Measurements from ENCODE around the gene DIS3L2. TPM values are rescaled to one million over a fixed set of nuclear protein-coding genes. Genes with fewer than 3 reads are reported as not detected.
"Not testable (repeated sequence)": the region's sequence is repeated elsewhere in the genome, so short reads cannot be mapped to it uniquely, and the experiment has no call there.

DIS3L2 gene
- total RNA-seq, 1 experiment from 2014 or later = 32.6 TPM

- Mint-ChIP-seq H3K27ac (ENCODE audit: low read depth, unreplicated experiment) (no peak overlapping the region), H3K27me3 (ENCODE audit: insufficient read depth, unreplicated experiment) (no peaks in the 10 kb centered on the region), H3K4me3 (ENCODE audit: unreplicated experiment) (no peak overlapping the region), H3K36me3 (ENCODE audit: insufficient read depth, unreplicated experiment) (no peaks in the 10 kb centered on the region), H3K4me1 (ENCODE audit: insufficient read depth, unreplicated experiment) (peaks cover 1% of the 10 kb centered on the region), H3K9me3 (ENCODE audit: unreplicated experiment) (no peaks in the 10 kb centered on the region)
- CTCF ChIA-PET = interaction anchor here (1.0 to 1.6 kb wide), 3 partner anchors 17 to 456 kb away, joined by 3 to 4 read pairs (median 3); no protein-coding TSS in a partner anchor
- no peak for TF ChIP-seq CTCF (IDR thresholded peaks at IDR 0.05; ENCODE audit: unreplicated experiment)
- POLR2A ChIA-PET = interaction anchor here (0.6 kb wide), 1 partner anchor 16 kb away, joined by 3 read pairs; no protein-coding TSS in a partner anchor
- DNase-seq (ENCODE audit: unreplicated experiment) = no peak
- intact Hi-C loops (cut with micrococcal nuclease) = no loop called here
- BruUV-seq (replicated peaks) = no TSS peak
These were observed 348.1 kb downstream of the DIS3L2 start for GRCh38 chr2:232309592-232309991.

DNA sequence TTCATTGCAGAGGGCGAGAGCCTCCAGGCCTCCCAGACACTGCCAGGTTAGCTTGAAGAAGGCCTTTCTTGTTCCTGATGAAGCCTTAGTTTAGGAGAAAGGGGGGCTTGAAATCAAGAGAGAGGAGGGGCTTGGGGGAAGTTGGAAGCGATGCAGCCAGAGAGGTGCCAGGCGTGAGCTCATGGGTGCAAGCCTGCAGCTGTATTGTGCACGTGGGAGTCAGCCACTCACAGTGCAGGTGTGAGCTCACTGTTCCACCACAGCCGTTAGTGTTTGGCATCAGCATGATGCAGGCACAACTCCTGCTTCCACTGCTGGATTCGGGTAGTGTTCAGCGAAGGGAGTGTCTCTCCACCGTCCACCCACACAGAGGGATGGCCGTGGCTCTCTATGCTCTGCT, 348.6 kb downstream of the DIS3L2 start:
- Mint-ChIP-seq H3K4me1 (ENCODE audit: insufficient read depth, unreplicated experiment) (peaks cover 7% of the 10 kb centered on the region), H3K4me3 (ENCODE audit: unreplicated experiment) (no peak overlapping the region), H3K27me3 (ENCODE audit: insufficient read depth, unreplicated experiment) (no peaks in the 10 kb centered on the region), H3K27ac (ENCODE audit: low read depth, unreplicated experiment) (no peak overlapping the region), H3K9me3 (ENCODE audit: unreplicated experiment) (no peaks in the 10 kb centered on the region), H3K36me3 (ENCODE audit: insufficient read depth, unreplicated experiment) (no peaks in the 10 kb centered on the region)
- CTCF ChIA-PET = interaction anchor here (0.6 to 1.6 kb wide), 6 partner anchors 10 to 457 kb away, joined by 3 to 4 read pairs (median 3); no protein-coding TSS in a partner anchor
- no peak for TF ChIP-seq CTCF (IDR thresholded peaks at IDR 0.05; ENCODE audit: unreplicated experiment)
- POLR2A ChIA-PET = no interaction called here
- BruUV-seq (replicated peaks) = no TSS peak
- DNase-seq (ENCODE audit: unreplicated experiment) = no peak
- intact Hi-C loops (cut with micrococcal nuclease) = loop anchor here (10.0 kb wide), 1 partner anchor 165 kb away; no protein-coding TSS in a partner anchor

DNA sequence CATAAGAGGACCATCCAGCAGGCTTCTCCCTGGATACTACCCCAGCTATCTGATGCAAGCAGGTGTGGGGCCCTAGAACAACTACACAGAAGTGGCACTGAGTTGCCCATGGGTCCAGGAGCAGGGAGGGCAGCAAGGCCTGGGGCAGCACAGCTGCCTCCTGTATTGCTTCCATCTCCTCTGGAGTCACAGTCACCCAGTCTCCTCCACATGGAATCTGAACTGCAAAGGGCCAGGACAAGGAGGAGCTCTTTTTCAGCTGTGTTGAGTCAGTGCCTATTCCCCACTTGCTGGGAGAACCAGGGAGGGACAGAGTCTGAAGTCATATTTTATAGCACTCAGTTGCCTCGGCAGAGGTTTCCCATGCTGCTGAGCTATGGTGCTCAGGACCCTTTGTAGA, 349.2 kb downstream of the DIS3L2 start:
- CTCF ChIA-PET = interaction anchor here (0.6 to 1.6 kb wide), 6 partner anchors 9 to 457 kb away, joined by 3 to 4 read pairs (median 3); no protein-coding TSS in a partner anchor
- Mint-ChIP-seq H3K27me3 (ENCODE audit: insufficient read depth, unreplicated experiment) (no peaks in the 10 kb centered on the region), H3K4me3 (ENCODE audit: unreplicated experiment) (no peak overlapping the region), H3K36me3 (ENCODE audit: insufficient read depth, unreplicated experiment) (no peaks in the 10 kb centered on the region), H3K27ac (ENCODE audit: low read depth, unreplicated experiment) (no peak overlapping the region), H3K4me1 (ENCODE audit: insufficient read depth, unreplicated experiment) (peaks cover 12% of the 10 kb centered on the region), H3K9me3 (ENCODE audit: unreplicated experiment) (no peaks in the 10 kb centered on the region)
- BruUV-seq (replicated peaks) = no TSS peak
- intact Hi-C loops (cut with micrococcal nuclease) = loop anchor here (10.0 kb wide), 1 partner anchor 166 kb away; no protein-coding TSS in a partner anchor
- POLR2A ChIA-PET = interaction anchor here (0.6 kb wide), 1 partner anchor 489 kb away, joined by 3 read pairs; no protein-coding TSS in a partner anchor
- DNase-seq (ENCODE audit: unreplicated experiment) = no peak
- no peak for TF ChIP-seq CTCF (IDR thresholded peaks at IDR 0.05; ENCODE audit: unreplicated experiment)

- H3K27me3 Mint-ChIP-seq (ENCODE audit: insufficient read depth, unreplicated experiment); H3K9me3 Mint-ChIP-seq (ENCODE audit: unreplicated experiment); DNase-seq (ENCODE audit: unreplicated experiment); H3K4me3 Mint-ChIP-seq (ENCODE audit: unreplicated experiment); POLR2A ChIA-PET; H3K27ac Mint-ChIP-seq (ENCODE audit: low read depth, unreplicated experiment); BruUV-seq (replicated peaks); H3K36me3 Mint-ChIP-seq (ENCODE audit: insufficient read depth, unreplicated experiment): not testable (repeated sequence)
- peaks cover 20% of the 10 kb centered on the region for H3K4me1 Mint-ChIP-seq (ENCODE audit: insufficient read depth, unreplicated experiment)
- intact Hi-C loops (cut with micrococcal nuclease) = loop anchor here (10.0 kb wide), 1 partner anchor 169 kb away; no protein-coding TSS in a partner anchor
- CTCF ChIA-PET = interaction anchor here (0.7 kb wide), 1 partner anchor 12 kb away, joined by 4 read pairs; no protein-coding TSS in a partner anchor
These were observed 352.1 kb downstream of the DIS3L2 start for GRCh38 chr2:232313645-232314044.
